Measurements from ENCODE around the gene DOHH.

Gene DOHH

GRCh38 chr19:3518255-3518654 is 17.8 kb upstream of the DOHH start:
- H3K4me3 ChIP-seq (ENCODE audit: low read depth, low read length), result no peak overlapping the region
- TF ChIP-seq, protein P1, sequence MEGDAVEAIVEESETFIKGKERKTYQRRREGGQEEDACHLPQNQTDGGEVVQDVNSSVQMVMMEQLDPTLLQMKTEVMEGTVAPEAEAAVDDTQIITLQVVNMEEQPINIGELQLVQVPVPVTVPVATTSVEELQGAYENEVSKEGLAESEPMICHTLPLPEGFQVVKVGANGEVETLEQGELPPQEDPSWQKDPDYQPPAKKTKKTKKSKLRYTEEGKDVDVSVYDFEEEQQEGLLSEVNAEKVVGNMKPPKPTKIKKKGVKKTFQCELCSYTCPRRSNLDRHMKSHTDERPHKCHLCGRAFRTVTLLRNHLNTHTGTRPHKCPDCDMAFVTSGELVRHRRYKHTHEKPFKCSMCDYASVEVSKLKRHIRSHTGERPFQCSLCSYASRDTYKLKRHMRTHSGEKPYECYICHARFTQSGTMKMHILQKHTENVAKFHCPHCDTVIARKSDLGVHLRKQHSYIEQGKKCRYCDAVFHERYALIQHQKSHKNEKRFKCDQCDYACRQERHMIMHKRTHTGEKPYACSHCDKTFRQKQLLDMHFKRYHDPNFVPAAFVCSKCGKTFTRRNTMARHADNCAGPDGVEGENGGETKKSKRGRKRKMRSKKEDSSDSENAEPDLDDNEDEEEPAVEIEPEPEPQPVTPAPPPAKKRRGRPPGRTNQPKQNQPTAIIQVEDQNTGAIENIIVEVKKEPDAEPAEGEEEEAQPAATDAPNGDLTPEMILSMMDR (conservative IDR thresholded peaks at IDR 0.05; ENCODE audit: low read depth, low read length), result no peak
- DNase-seq (ENCODE audit: low read depth), result no peak

DNA sequence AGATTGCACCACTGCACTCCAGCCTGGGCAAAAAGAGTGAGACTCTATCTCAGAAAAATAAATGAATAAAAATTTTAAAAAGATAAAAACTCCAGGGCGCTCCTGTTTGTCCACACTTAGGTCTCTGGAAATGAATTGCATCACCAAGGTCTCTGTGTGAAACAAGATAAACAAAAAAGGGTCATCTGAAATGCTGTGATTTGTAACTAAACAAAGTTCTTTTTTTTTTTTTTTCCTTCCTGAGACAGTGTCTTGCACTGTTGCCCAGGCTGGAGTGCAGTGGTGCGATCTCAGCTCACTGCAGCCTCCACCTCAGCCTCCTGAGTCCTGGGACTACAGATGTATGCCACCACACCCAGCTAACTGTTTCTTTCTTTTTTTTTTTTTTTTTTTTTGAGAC is 17.2 kb upstream of the DOHH start:
- TF ChIP-seq, protein P1 (conservative IDR thresholded peaks at IDR 0.05; ENCODE audit: low read depth, low read length), result no peak
- no peak for DNase-seq (ENCODE audit: low read depth)
- H3K4me3 ChIP-seq (ENCODE audit: low read depth, low read length), result no peak overlapping the region

GRCh38 chr19:3516675-3517207 is 16.3 kb upstream of the DOHH start:
- no peak for DNase-seq (ENCODE audit: low read depth)
- H3K4me3 ChIP-seq (ENCODE audit: low read depth, low read length), result no peak overlapping the region
- TF ChIP-seq, protein P1 (conservative IDR thresholded peaks at IDR 0.05; ENCODE audit: low read depth, low read length), result no peak

DNA sequence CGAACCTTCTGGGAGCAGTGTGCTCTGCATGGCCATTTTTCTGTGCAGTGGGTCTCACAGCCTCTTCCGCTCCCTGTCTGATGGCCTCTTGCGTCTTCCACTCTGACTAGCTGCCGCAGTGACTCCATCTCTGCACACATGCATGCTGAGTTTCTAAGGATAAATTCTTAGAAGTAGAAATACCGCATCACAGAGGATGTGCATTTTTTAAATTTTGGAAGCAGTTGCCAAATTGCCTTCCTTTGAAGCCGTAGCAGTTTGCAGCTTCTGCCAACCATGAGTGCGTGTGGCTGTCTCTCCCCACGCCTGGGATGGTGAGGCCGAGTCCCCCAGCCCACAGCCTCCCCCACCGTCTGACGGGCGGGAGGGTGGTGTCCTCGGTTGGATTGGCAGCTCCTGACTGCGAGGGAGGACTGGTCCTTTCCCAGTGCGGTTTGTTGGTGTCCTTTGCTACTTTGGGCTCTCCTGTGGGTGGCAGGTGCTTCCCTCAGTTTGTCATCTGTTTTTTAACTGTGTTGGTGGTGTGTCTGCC is 15.5 kb upstream of the DOHH start:
- TF ChIP-seq, protein P1 (conservative IDR thresholded peaks at IDR 0.05; ENCODE audit: low read depth, low read length), result no peak
- H3K4me3 ChIP-seq (ENCODE audit: low read depth, low read length), result no peak overlapping the region
- no peak for DNase-seq (ENCODE audit: low read depth)

DNA sequence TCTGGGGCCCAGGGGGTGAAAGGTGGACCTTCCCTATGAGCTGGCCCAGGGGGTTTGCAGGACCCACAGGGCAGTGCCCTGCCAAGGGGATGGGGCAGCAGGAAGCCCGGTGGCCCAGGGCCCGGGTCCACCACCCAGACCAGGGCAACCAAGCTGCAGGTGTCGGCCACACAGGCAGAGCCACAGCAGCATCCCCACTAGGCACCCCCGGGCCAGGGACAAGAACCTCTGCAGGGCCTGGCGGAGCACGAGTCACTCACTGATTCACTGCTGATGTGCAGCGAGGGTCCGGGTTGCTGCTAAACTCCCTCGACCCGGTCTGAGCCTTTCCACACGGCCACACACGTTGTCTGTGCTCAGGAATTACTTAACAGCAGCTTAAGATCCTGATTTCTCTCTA is 14.5 kb upstream of the DOHH start:
- DNase-seq (ENCODE audit: low read depth), result no peak
- H3K4me3 ChIP-seq (ENCODE audit: low read depth, low read length), result no peak overlapping the region
- TF ChIP-seq, protein P1 (conservative IDR thresholded peaks at IDR 0.05; ENCODE audit: low read depth, low read length), result no peak

- no peak for DNase-seq (ENCODE audit: low read depth)
- TF ChIP-seq, protein P1 (conservative IDR thresholded peaks at IDR 0.05; ENCODE audit: low read depth, low read length), result peak; percentile 20
- no peak overlapping the region for H3K4me3 ChIP-seq (ENCODE audit: low read depth, low read length)
Measured at GRCh38 chr19:3513229-3514140, 13.0 kb upstream of the DOHH start.
